ENCODE results near the gene CIDEC. TPM values are rescaled to one million over a fixed set of nuclear protein-coding genes. Genes with fewer than 3 reads are reported as not detected.

CIDEC gene
- total and polyA plus RNA-seq, 2 of the 13 experiments (the other 11 are each of a cell fraction or from before 2014, with no cell fraction given), result 2.5 to 10.4 TPM

DNA sequence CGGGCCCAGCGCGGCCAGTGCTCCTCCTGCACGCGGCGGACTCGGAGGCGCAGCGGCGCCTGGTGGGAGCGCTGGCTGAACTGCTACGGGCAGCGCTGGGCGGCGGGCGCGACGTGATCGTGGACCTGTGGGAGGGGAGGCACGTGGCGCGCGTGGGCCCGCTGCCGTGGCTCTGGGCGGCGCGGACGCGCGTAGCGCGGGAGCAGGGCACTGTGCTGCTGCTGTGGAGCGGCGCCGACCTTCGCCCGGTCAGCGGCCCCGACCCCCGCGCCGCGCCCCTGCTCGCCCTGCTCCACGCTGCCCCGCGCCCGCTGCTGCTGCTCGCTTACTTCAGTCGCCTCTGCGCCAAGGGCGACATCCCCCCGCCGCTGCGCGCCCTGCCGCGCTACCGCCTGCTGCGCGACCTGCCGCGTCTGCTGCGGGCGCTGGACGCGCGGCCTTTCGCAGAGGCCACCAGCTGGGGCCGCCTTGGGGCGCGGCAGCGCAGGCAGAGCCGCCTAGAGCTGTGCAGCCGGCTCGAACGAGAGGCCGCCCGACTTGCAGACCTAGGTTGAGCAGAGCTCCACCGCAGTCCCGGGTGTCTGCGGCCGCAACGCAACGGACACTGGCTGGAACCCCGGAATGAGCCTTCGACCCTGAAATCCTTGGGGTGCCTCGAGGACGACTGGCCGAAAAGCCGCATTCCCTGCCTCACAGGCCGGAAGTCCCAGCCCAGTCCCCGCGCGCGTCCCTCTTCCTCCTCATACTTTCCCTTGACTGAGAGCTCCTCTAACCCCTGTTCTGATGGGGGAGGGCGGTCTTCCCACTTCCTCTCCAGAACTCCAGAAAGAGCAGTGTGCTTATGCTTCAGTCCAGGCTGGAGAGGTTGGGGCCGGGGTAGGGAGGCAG lies 35.4 kb upstream of the CIDEC start (continued):
- TF ChIP-seq CSRNP2 (CRISPR knock-in tag; conservative IDR thresholded peaks at IDR 0.05; ENCODE audit: low read depth) (peak; percentile 57; the same call in 1 of the 2 replicates), ARID5B (CRISPR knock-in tag; IDR thresholded peaks at IDR 0.05) (0 out of 2 replicates have a peak, but pooled peaks have one; percentile 48), ZNF292 (CRISPR knock-in tag; IDR thresholded peaks at IDR 0.05; ENCODE audit: borderline replicate concordance, low read depth) (0 out of 2 replicates have a peak, but pooled peaks have one; percentile 32), CENPT (CRISPR knock-in tag; IDR thresholded peaks at IDR 0.05; ENCODE audit: low read depth) (peak; percentile 92), ZNF382 (CRISPR knock-in tag; IDR thresholded peaks at IDR 0.05; ENCODE audit: borderline replicate concordance) (no peak), ZNF451 (CRISPR knock-in tag; IDR thresholded peaks at IDR 0.05) (peak; percentile 88), ZNF329 (CRISPR knock-in tag; IDR thresholded peaks at IDR 0.05; ENCODE audit: low read depth) (peak; percentile 60; the same call in 1 of the 2 replicates), ZFX (CRISPR knock-in tag; IDR thresholded peaks at IDR 0.05; ENCODE audit: low read depth) (peak; percentile 80), THAP9 (CRISPR knock-in tag; IDR thresholded peaks at IDR 0.05; ENCODE audit: borderline replicate concordance) (no peak), ZNF546 (CRISPR knock-in tag; conservative IDR thresholded peaks at IDR 0.05) (peak; percentile 62; the same call in 1 of the 2 replicates), KAT7 (CRISPR knock-in tag; IDR thresholded peaks at IDR 0.05; ENCODE audit: borderline replicate concordance) (0 out of 2 replicates have a peak, but pooled peaks have one; percentile 59), ZFP90 (CRISPR knock-in tag; IDR thresholded peaks at IDR 0.05; ENCODE audit: borderline replicate concordance) (peak; percentile 26; the same call in 1 of the 2 replicates)
- TF ChIP-seq, protein P1, sequence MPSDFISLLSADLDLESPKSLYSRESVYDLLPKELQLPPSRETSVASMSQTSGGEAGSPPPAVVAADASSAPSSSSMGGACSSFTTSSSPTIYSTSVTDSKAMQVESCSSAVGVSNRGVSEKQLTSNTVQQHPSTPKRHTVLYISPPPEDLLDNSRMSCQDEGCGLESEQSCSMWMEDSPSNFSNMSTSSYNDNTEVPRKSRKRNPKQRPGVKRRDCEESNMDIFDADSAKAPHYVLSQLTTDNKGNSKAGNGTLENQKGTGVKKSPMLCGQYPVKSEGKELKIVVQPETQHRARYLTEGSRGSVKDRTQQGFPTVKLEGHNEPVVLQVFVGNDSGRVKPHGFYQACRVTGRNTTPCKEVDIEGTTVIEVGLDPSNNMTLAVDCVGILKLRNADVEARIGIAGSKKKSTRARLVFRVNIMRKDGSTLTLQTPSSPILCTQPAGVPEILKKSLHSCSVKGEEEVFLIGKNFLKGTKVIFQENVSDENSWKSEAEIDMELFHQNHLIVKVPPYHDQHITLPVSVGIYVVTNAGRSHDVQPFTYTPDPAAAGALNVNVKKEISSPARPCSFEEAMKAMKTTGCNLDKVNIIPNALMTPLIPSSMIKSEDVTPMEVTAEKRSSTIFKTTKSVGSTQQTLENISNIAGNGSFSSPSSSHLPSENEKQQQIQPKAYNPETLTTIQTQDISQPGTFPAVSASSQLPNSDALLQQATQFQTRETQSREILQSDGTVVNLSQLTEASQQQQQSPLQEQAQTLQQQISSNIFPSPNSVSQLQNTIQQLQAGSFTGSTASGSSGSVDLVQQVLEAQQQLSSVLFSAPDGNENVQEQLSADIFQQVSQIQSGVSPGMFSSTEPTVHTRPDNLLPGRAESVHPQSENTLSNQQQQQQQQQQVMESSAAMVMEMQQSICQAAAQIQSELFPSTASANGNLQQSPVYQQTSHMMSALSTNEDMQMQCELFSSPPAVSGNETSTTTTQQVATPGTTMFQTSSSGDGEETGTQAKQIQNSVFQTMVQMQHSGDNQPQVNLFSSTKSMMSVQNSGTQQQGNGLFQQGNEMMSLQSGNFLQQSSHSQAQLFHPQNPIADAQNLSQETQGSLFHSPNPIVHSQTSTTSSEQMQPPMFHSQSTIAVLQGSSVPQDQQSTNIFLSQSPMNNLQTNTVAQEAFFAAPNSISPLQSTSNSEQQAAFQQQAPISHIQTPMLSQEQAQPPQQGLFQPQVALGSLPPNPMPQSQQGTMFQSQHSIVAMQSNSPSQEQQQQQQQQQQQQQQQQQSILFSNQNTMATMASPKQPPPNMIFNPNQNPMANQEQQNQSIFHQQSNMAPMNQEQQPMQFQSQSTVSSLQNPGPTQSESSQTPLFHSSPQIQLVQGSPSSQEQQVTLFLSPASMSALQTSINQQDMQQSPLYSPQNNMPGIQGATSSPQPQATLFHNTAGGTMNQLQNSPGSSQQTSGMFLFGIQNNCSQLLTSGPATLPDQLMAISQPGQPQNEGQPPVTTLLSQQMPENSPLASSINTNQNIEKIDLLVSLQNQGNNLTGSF (CRISPR knock-in tag; IDR thresholded peaks at IDR 0.05), result peak; percentile 88; the same call in 1 of the 2 replicates

All from HepG2 (cell line).